ENCODE data around the gene NMT1. TPM values are rescaled to one million over a fixed set of nuclear protein-coding genes. Genes with fewer than 3 reads are reported as not detected.

NMT1 gene
- total RNA-seq, 1 experiment from 2014 or later = 173 TPM

- H3K27ac ChIP-seq (ENCODE audit: low read depth, low read length) = peak overlapping the region; percentile 89
Observed at GRCh38 chr17:45131616-45132319, 70.7 kb downstream of the NMT1 start.

More at GRCh38 chr17:45131616-45132319, 70.7 kb downstream of the NMT1 start:
- RAD21 ChIA-PET (ENCODE audit: low non-redundant PET in 1 of 2, low total read pairs in 2 of 2, uncharacterized antibody in 2 of 2, unreplicated experiment in 2 of 2) = no interaction called here
- DNase-seq (ENCODE audit: low read depth, low spot score) (no peak), ATAC-seq (no peak)
- Histone ChIP-seq H3K36me3 (ENCODE audit: control insufficient read depth in 1 of 2, insufficient read depth in 2 of 2, low read length in 2 of 2) (no peaks in the 10 kb centered on the region), H4K20me1 (ENCODE audit: insufficient read depth) (no peaks in the 10 kb centered on the region), H3K4me1 (ENCODE audit: control insufficient read depth in 1 of 2, insufficient read depth in 2 of 2, low read length in 2 of 2) (peaks cover 52 to 72% of the 10 kb centered on the region in 2 experiments), H3K79me2 (ENCODE audit: insufficient read depth, low read length) (peaks cover 47% of the 10 kb centered on the region), H3K9me2 (ENCODE audit: insufficient read depth) (no peaks in the 10 kb centered on the region), H3K9me3 (ENCODE audit: control insufficient read depth in 1 of 2, insufficient read depth in 1 of 2, low read depth in 1 of 2, low read length in 2 of 2) (no peaks in the 10 kb centered on the region), H2AFZ (ENCODE audit: low read depth, low read length, poor library complexity, severe bottlenecking) (no peak overlapping the region), H3K4me2 (ENCODE audit: low read length) (peak overlapping the region; percentile 100), H3K27me3 (ENCODE audit: insufficient read depth, low read length) (no peaks in the 10 kb centered on the region), H3K9ac (ENCODE audit: low read length) (peak overlapping the region; percentile 82), H3K4me3 (replicated peaks in 1 of 2; ENCODE audit: low read depth in 1 of 2, low read length in 2 of 2) (peak overlapping the region; percentile 84 to 86)
- no peak for TF ChIP-seq REST (IDR thresholded peaks at IDR 0.05; ENCODE audit: low read depth)
- TF ChIP-seq CTCF (IDR thresholded peaks at IDR 0.05 in 2 of 3, conservative IDR thresholded peaks at IDR 0.05 in 1 of 3; ENCODE audit: borderline replicate concordance in 1 of 3, insufficient read depth in 1 of 3, low read depth in 2 of 3, low read length in 2 of 3) = peak; percentile 82 to 94 (median 85); a peak in 5 of 6 replicates
- no peak for TF ChIP-seq SRF (IDR thresholded peaks at IDR 0.05; ENCODE audit: low read depth)
- TF ChIP-seq JUND (IDR thresholded peaks at IDR 0.05) = no peak
- TF ChIP-seq RAD21 (IDR thresholded peaks at IDR 0.05; ENCODE audit: low read depth) = peak; percentile 84
- POLR2A ChIA-PET = no interaction called here
- CTCF ChIA-PET = interaction anchor here (1.5 kb wide), 1 partner anchor 23 kb away, joined by 4 read pairs; no protein-coding TSS in a partner anchor
- intact Hi-C loops (cut with micrococcal nuclease) = loop anchor here (5.0 to 10.0 kb wide), 3 partner anchors 69 to 357 kb away; partner anchors contain the start of gene NMT1
- no TSS peak for BruUV-seq (replicated peaks)

Data from HCT116 (cell line).